OCI-LY7 (cell line): ENCODE measurements around the gene OR2AT4. TPM values are rescaled to one million over a fixed set of nuclear protein-coding genes. Genes with fewer than 3 reads are reported as not detected.

Experiments
- BruUV-seq: library from RNA; stranded (reverse); fragments of 400-500 nt; replicated peaks from 2 replicates; lab custom pipeline; 2021; lab: Mats Ljungman, UMichigan
- CTCF ChIA-PET: fragments of 300-600 bp; sonication (Branson Sonifier 250); formaldehyde crosslinking; loops from one replicate; lab custom pipeline; 2022; ENCODE audit warnings: antibody characterized with exemption; ENCODE audit not compliant: unreplicated experiment; lab: Charles Lee
- POLR2A ChIA-PET: fragments of 300-600 bp; sonication (Branson Sonifier 250); formaldehyde crosslinking; loops from one replicate; lab custom pipeline; 2022; ENCODE audit warnings: antibody characterized with exemption; lab: Charles Lee
- DNase-seq: peaks from one replicate; pipeline ENCODE4 v3.0.0-alpha.2; 2015; ENCODE audit warnings: low spot score
- H2AFZ ChIP-seq: fragments of 200-600 bp; sonication (generic), shearing (Covaris generic); 2 replicates; pipeline ENCODE4 v1.6.1; 2014; ENCODE audit warnings: mild to moderate bottlenecking, antibody characterized with exemption, low read length, moderate library complexity
- H3K27ac ChIP-seq: fragments of 200-600 bp; sonication (generic); 2 replicates; pipeline ENCODE4 v1.5.1; 2014; ENCODE audit warnings: mixed run types, low read depth, mild to moderate bottlenecking, moderate library complexity, low read length, inconsistent platforms; ENCODE audit not compliant: poor library complexity, severe bottlenecking
- H3K36me3 ChIP-seq: fragments of 200-600 bp; sonication (generic); 2 replicates; pipeline ENCODE4 v1.6.1; 2014; ENCODE audit warnings: mild to moderate bottlenecking, antibody characterized with exemption, low read length, moderate library complexity, mixed read lengths; ENCODE audit not compliant: insufficient read depth
- H3K4me1 ChIP-seq: fragments of 200-600 bp; sonication (generic); 2 replicates; pipeline ENCODE4 v1.5.1; 2014; ENCODE audit warnings: mild to moderate bottlenecking, low read length; ENCODE audit not compliant: insufficient read depth, poor library complexity, severe bottlenecking
- H3K4me2 ChIP-seq: fragments of 200-600 bp; sonication (generic); 2 replicates; pipeline ENCODE4 v1.6.1; 2014; ENCODE audit warnings: mild to moderate bottlenecking, low read length
- H3K4me3 ChIP-seq: fragments of 200-600 bp; sonication (generic); 2 replicates; pipeline ENCODE4 v1.5.1; 2014; ENCODE audit warnings: mild to moderate bottlenecking, low read depth, low read length; ENCODE audit not compliant: poor library complexity, severe bottlenecking
- H3K79me2 ChIP-seq: fragments of 200-600 bp; sonication (generic); 2 replicates; pipeline ENCODE4 v1.6.1; 2016; ENCODE audit warnings: low read depth, mild to moderate bottlenecking, low read length, moderate library complexity, mixed read lengths; ENCODE audit not compliant: insufficient read depth
- H3K9me2 ChIP-seq: fragments of 200-600 bp; sonication (generic); 2 replicates; pipeline ENCODE4 v1.6.1; 2016; ENCODE audit warnings: mild to moderate bottlenecking, low read length, mixed read lengths; ENCODE audit not compliant: insufficient read depth
- H3K9me3 ChIP-seq: fragments of 200-600 bp; sonication (generic); 2 replicates; pipeline ENCODE4 v1.6.1; 2014; ENCODE audit warnings: mild to moderate bottlenecking, mixed run types, low read length, mixed read lengths
- H4K20me1 ChIP-seq: fragments of 200-600 bp; sonication (generic); 2 replicates; pipeline ENCODE4 v1.6.1; 2014; ENCODE audit warnings: mild to moderate bottlenecking, antibody characterized with exemption, low read length, moderate library complexity, mixed read lengths; ENCODE audit not compliant: insufficient read depth
- CTCF ChIP-seq: fragments of 200-600 bp; sonication (generic); conservative IDR thresholded peaks from 2 replicates; pipeline ENCODE4 v1.5.1; 2014; ENCODE audit warnings: mild to moderate bottlenecking, antibody characterized with exemption, low read length, moderate library complexity, mixed read lengths
- EZH2phosphoT487 ChIP-seq: fragments of 200-600 bp; sonication (generic); IDR thresholded peaks from 2 replicates; pipeline ENCODE4 v1.6.1; 2018; ENCODE audit warnings: low read depth, borderline replicate concordance, mild to moderate bottlenecking, mixed run types, antibody characterized with exemption, low read length, moderate library complexity, mixed read lengths
- intact Hi-C: fragments of 100-400 bp; cut with micrococcal nuclease; formaldehyde crosslinking; loops from one replicate; pipeline ENCODE4 v1.10.0; 2022; ENCODE audit not compliant: unreplicated experiment
- total RNA-seq, 2 experiments: library from RNA; depleted of rRNA in 1 of 2; stranded (reverse); fragments of >200 nt in 1 of 2; shearing (Covaris generic) in 1 of 2; gene quantifications; 2 replicates each; pipeline ENCODE4 v1.2.3, GENCODE V29; 2014 to 2022

Gene OR2AT4
- total RNA-seq, 2 experiments from 2014 or later, result not detected

- no peak overlapping the region for H3K4me3 ChIP-seq
- no peak for DNase-seq
- TF ChIP-seq EZH2phosphoT487, result no peak
- TF ChIP-seq CTCF, result no peak
- no TSS peak for BruUV-seq
- CTCF ChIA-PET, result no interaction called here
- no peaks in the 10 kb centered on the region for H3K79me2 ChIP-seq
- H3K36me3 ChIP-seq, result no peaks in the 10 kb centered on the region
- H3K9me3 ChIP-seq, result no peaks in the 10 kb centered on the region; the same call in 1 of the 2 replicates
- H3K9me2 ChIP-seq, result no peaks in the 10 kb centered on the region
- intact Hi-C loops, result no loop called here
- H2AFZ ChIP-seq, result no peak overlapping the region
- no peaks in the 10 kb centered on the region for H4K20me1 ChIP-seq
- POLR2A ChIA-PET, result no interaction called here
- no peak overlapping the region for H3K27ac ChIP-seq
- no peak overlapping the region for H3K4me2 ChIP-seq
- H3K4me1 ChIP-seq, result no peaks in the 10 kb centered on the region
Measured at GRCh38 chr11:75113030-75113429, 16.4 kb upstream of the OR2AT4 start.

GRCh38 chr11:75112200-75112599 is 15.5 kb upstream of the OR2AT4 start:
- no peaks in the 10 kb centered on the region for H3K4me1 ChIP-seq
- intact Hi-C loops, result no loop called here

More at GRCh38 chr11:75112200-75112599, 15.5 kb upstream of the OR2AT4 start:
- Histone ChIP-seq H3K27ac (no peak overlapping the region), H3K79me2 (no peaks in the 10 kb centered on the region), H2AFZ (no peak overlapping the region), H3K36me3 (no peaks in the 10 kb centered on the region), H3K9me3 (no peaks in the 10 kb centered on the region; the same call in 1 of the 2 replicates), H4K20me1 (no peaks in the 10 kb centered on the region), H3K9me2 (no peaks in the 10 kb centered on the region), H3K4me3 (no peak overlapping the region), H3K4me2 (no peak overlapping the region)
- CTCF ChIA-PET, result no interaction called here
- POLR2A ChIA-PET, result no interaction called here
- TF ChIP-seq CTCF, result no peak
- TF ChIP-seq EZH2phosphoT487, result no peak
- no TSS peak for BruUV-seq
- DNase-seq, result no peak
